Sigmoid colon (tissue), 4 donors: Measurements from ENCODE around the gene MAD1L1.

ENCODE experiments used
- POLR2A ChIP-seq, 2 donors: fragments of 450-650 bp; IDR thresholded peaks; one replicate each; pipeline ENCODE4 v1.6.1; 2016; ENCODE audit warnings: antibody characterized with exemption in 2 of 2, mild to moderate bottlenecking in 2 of 2, moderate library complexity in 2 of 2
- POLR2AphosphoS5 ChIP-seq, 4 donors: sonication (generic); formaldehyde crosslinking; IDR thresholded peaks; one replicate each; pipeline ENCODE4 v1.6.1; 2017; ENCODE audit warnings: antibody characterized with exemption in 4 of 4
- TF ChIP-seq, protein P1 (sequence below), 4 experiments: fragments of 450-650 bp in 3 of 4; fragments of 200-600 bp in 1 of 4; IDR thresholded peaks; one replicate each; pipeline ENCODE4 v1.5.1; 2016 to 2019; ENCODE audit warnings: antibody characterized with exemption in 4 of 4, mild to moderate bottlenecking in 3 of 4, moderate library complexity in 2 of 4

DNA sequence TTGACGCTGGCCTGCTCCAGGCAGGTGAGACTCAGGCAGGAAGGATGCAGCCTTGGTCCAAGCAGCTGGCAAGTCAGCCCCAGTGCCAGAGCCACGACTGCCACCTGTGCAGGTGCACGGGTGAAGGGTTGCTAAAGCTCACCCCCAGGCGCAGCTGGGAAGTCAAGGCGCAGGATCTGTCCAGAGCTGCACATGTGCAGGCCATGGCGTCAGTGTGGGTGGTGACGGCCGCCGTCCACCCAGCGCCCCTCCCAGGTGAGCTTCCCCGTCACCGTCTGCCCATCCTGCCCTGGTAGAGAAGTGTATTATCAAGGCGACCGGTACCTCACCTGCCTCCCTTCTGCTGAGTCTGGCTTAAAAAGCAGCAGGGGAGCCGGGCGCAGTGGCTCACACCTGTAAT lies 110.1 kb downstream of the MAD1L1 start:
- TF ChIP-seq POLR2AphosphoS5 (IDR thresholded peaks at IDR 0.05) (no peak), POLR2A (IDR thresholded peaks at IDR 0.05) (no peak)
- TF ChIP-seq, protein P1, sequence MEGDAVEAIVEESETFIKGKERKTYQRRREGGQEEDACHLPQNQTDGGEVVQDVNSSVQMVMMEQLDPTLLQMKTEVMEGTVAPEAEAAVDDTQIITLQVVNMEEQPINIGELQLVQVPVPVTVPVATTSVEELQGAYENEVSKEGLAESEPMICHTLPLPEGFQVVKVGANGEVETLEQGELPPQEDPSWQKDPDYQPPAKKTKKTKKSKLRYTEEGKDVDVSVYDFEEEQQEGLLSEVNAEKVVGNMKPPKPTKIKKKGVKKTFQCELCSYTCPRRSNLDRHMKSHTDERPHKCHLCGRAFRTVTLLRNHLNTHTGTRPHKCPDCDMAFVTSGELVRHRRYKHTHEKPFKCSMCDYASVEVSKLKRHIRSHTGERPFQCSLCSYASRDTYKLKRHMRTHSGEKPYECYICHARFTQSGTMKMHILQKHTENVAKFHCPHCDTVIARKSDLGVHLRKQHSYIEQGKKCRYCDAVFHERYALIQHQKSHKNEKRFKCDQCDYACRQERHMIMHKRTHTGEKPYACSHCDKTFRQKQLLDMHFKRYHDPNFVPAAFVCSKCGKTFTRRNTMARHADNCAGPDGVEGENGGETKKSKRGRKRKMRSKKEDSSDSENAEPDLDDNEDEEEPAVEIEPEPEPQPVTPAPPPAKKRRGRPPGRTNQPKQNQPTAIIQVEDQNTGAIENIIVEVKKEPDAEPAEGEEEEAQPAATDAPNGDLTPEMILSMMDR (IDR thresholded peaks at IDR 0.05) = no peak
